Endodermal cell (in vitro differentiated cells): ENCODE results near the gene BHLHE23. TPM values are rescaled to one million over a fixed set of nuclear protein-coding genes. Genes with fewer than 3 reads are reported as not detected.

ENCODE experiments used
- DNase-seq: peaks from one replicate; pipeline ENCODE4 v3.0.0-alpha.2; 2017
- H3K27ac ChIP-seq: 2 replicates; pipeline ENCODE4 v1.5.1; 2013; ENCODE audit warnings: mild to moderate bottlenecking, low read depth, low read length, moderate library complexity
- H3K27me3 ChIP-seq: 2 replicates; pipeline ENCODE4 v1.6.1; 2013; ENCODE audit warnings: mild to moderate bottlenecking, low read length, moderate library complexity; ENCODE audit not compliant: insufficient read depth, control insufficient read depth, poor library complexity, severe bottlenecking
- H3K36me3 ChIP-seq: 2 replicates; pipeline ENCODE4 v1.7.0; 2013; ENCODE audit warnings: mild to moderate bottlenecking, low read length, moderate library complexity; ENCODE audit not compliant: control insufficient read depth, insufficient read depth
- H3K4me1 ChIP-seq: one replicate; pipeline ENCODE4 v1.7.0; 2013; ENCODE audit warnings: low read length; ENCODE audit not compliant: control insufficient read depth, insufficient read depth
- H3K4me3 ChIP-seq: 2 replicates; pipeline ENCODE4 v1.5.1; 2013; ENCODE audit warnings: mild to moderate bottlenecking, low read length, moderate library complexity
- H3K9ac ChIP-seq: 2 replicates; pipeline ENCODE4 v1.6.1; 2013; ENCODE audit warnings: mild to moderate bottlenecking, low read length, moderate library complexity; ENCODE audit not compliant: poor library complexity, severe bottlenecking; ENCODE audit errors: extremely low read depth
- H3K9me3 ChIP-seq: 2 replicates; pipeline ENCODE4 v1.6.1; 2013; ENCODE audit warnings: mild to moderate bottlenecking, low read length, moderate library complexity; ENCODE audit not compliant: control insufficient read depth
- H3K27ac Mint-ChIP-seq: 2 replicates; pipeline ENCODE4 v1.8.0; 2020; ENCODE audit warnings: mixed read lengths
- H3K27me3 Mint-ChIP-seq: 2 replicates; pipeline ENCODE4 v1.8.0; 2021; ENCODE audit warnings: mild to moderate bottlenecking, mixed read lengths; ENCODE audit not compliant: insufficient read depth
- H3K36me3 Mint-ChIP-seq: 2 replicates; pipeline ENCODE4 v1.8.0; 2020; ENCODE audit warnings: low read depth, mixed read lengths
- H3K4me1 Mint-ChIP-seq: 2 replicates; pipeline ENCODE4 v1.8.0; 2020; ENCODE audit warnings: mixed read lengths
- H3K4me3 Mint-ChIP-seq: 2 replicates; pipeline ENCODE4 v1.8.0; 2020; ENCODE audit warnings: mild to moderate bottlenecking, moderate library complexity, mixed read lengths
- H3K9me3 Mint-ChIP-seq: 2 replicates; pipeline ENCODE4 v1.8.0; 2020; ENCODE audit warnings: mild to moderate bottlenecking, mixed read lengths
- WGBS, 2 experiments: methylation state at CpG; one replicate each; pipeline versions ENCODE4 v1.1.5 to v1.1.7; 2013; ENCODE audit warnings: missing lambda C conversion rate in 2 of 2, mixed read lengths in 1 of 2; ENCODE audit not compliant: insufficient coverage in 1 of 2, insufficient read length in 1 of 2; 5-methylcytosine and 5-hydroxymethylcytosine counted together
- total RNA-seq, 2 donors: library from RNA; stranded (reverse); fragmentation: NEBNext Ultra II Directional in 1 of 2; extraction: Animal tissue kit (Norgen Biotek cat#: 25700) in 1 of 2; gene quantifications; 2 replicates in 1 of 2; 3 replicates in 1 of 2; pipeline ENCODE4 v1.2.1, GENCODE V29; 2021
- TF ChIP-seq, protein P1 (sequence below): fragments of 200-600 bp; sonication (generic); conservative IDR thresholded peaks from 2 replicates; pipeline ENCODE4 v1.5.0; 2021; ENCODE audit warnings: antibody characterized with exemption, mild to moderate bottlenecking

BHLHE23 gene
- total RNA-seq, 2 donors from 2014 or later = not detected

DNA sequence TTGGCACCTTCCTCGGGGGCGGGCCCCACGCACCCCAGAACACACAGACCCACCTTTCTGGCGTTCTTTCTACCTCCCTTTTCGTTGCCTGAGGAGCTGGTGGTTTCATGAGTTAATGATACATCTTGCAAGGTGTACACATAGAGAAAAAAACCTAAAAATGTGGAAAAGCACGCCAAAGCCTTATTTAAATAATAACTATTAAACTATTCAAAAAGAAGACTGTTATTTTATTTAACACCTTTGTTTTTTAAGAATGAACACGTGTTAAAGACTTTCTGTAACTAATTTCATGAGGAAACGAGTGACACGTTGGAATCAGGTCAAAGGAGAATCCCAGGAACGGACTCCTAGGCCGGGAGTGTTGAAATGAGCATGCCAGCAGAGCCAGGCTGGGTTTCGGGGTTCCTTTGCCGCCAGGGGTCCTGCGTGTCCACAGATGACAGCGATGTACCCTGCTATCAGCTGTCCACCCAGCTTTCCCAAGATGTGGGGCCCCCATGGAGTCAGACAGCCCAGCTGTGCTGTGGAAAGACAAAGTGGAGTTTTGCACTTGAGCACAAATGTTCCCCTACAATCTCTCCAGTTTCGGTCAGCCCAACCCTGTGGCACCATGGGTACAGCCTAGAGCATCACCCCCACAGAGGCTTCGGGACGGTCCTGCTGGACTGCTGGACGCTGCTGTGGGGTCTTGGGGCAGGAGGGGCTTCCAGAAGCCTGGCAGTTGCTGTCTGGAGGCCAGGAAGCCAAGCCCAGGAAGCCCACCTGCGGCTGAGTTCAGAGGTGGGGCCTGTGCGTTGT lies 38.2 kb downstream of the BHLHE23 start:
- DNase-seq = no peak
- no peaks in the 10 kb centered on the region for H3K9me3 Mint-ChIP-seq
- H3K4me1 ChIP-seq = no peaks in the 10 kb centered on the region
- 85 to 92% methylated on average over 10 to 21 of the region's 21 CpGs for WGBS, 2 experiments
- H3K27me3 Mint-ChIP-seq = peaks cover 19% of the 10 kb centered on the region
- H3K4me1 Mint-ChIP-seq = no peaks in the 10 kb centered on the region
- H3K27ac Mint-ChIP-seq = no peak overlapping the region
- no peak overlapping the region for H3K27ac ChIP-seq
- TF ChIP-seq, protein P1, sequence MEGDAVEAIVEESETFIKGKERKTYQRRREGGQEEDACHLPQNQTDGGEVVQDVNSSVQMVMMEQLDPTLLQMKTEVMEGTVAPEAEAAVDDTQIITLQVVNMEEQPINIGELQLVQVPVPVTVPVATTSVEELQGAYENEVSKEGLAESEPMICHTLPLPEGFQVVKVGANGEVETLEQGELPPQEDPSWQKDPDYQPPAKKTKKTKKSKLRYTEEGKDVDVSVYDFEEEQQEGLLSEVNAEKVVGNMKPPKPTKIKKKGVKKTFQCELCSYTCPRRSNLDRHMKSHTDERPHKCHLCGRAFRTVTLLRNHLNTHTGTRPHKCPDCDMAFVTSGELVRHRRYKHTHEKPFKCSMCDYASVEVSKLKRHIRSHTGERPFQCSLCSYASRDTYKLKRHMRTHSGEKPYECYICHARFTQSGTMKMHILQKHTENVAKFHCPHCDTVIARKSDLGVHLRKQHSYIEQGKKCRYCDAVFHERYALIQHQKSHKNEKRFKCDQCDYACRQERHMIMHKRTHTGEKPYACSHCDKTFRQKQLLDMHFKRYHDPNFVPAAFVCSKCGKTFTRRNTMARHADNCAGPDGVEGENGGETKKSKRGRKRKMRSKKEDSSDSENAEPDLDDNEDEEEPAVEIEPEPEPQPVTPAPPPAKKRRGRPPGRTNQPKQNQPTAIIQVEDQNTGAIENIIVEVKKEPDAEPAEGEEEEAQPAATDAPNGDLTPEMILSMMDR = no peak
- peaks cover 24% of the 10 kb centered on the region for H3K27me3 ChIP-seq
- H3K9me3 ChIP-seq = no peaks in the 10 kb centered on the region
- no peak overlapping the region for H3K9ac ChIP-seq
- no peaks in the 10 kb centered on the region for H3K36me3 ChIP-seq
- H3K36me3 Mint-ChIP-seq = no peaks in the 10 kb centered on the region
- no peak overlapping the region for H3K4me3 ChIP-seq
- no peak overlapping the region for H3K4me3 Mint-ChIP-seq

DNA sequence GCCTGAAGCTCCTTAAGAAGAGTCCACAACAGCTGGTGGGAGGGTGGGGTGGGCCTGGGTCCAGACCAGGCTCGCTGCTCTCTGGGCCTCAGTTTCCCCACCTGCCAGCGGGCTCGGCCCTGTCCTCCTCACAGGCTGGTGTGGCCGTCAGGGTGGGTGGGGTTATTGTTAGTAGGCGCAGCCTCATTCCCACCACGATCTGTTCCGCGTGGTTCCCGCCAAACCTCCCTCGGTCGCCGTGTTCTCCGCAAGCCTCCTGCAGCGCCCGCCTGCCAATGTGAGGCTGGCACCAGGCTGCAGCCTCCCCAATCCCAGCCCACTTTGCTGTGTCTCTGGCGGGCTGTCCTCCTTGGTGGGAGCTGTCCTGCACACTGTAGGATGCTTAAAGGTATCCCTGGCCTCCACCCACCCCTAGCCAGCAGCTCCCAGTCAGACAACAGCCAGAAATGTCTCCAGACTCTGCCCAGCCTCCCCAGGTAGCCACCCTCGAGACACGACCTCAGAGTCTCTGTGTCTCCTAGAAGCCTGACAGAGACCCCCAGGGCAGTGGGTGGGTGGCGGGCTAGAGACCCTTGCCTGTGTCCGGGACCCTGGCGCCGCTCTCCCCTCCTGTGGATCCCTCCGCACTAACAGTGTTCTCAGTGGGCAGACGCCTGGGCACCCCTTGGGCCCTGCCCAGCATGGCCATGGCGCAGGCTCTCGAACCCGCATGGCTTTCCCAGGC lies 39.0 kb downstream of the BHLHE23 start:
- Mint-ChIP-seq H3K27me3 (peaks cover 11% of the 10 kb centered on the region), H3K4me3 (no peak overlapping the region), H3K9me3 (no peaks in the 10 kb centered on the region), H3K27ac (no peak overlapping the region), H3K36me3 (no peaks in the 10 kb centered on the region), H3K4me1 (no peaks in the 10 kb centered on the region)
- peaks cover 16% of the 10 kb centered on the region for H3K27me3 ChIP-seq
- WGBS, 2 experiments = 90 to 93% methylated on average over 15 to 27 of the region's 27 CpGs
- H3K4me1 ChIP-seq = no peaks in the 10 kb centered on the region
- H3K4me3 ChIP-seq = no peak overlapping the region
- H3K27ac ChIP-seq = no peak overlapping the region
- TF ChIP-seq, protein P1 = no peak
- no peak overlapping the region for H3K9ac ChIP-seq
- no peak for DNase-seq
- no peaks in the 10 kb centered on the region for H3K9me3 ChIP-seq
- H3K36me3 ChIP-seq = no peaks in the 10 kb centered on the region

DNA sequence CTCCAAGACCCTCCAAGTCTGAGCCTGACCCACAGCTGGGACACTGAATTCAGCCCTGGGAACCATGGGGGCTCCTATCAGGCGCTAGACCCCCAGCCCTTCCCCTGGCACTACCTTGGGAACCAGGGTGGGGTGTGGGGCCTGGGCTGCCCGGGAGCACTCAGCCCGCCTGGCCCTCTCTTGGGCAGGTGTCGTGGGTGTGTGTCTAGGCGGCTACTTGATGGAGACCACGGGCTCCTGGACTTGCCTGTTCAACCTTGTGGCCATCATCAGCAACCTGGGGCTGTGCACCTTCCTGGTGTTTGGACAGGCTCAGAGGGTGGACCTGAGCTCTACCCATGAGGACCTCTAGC lies 39.6 kb downstream of the BHLHE23 start:
- Histone ChIP-seq H3K4me1 (no peaks in the 10 kb centered on the region), H3K4me3 (no peak overlapping the region), H3K9ac (no peak overlapping the region), H3K36me3 (no peaks in the 10 kb centered on the region), H3K27me3 (peaks cover 10% of the 10 kb centered on the region), H3K9me3 (no peaks in the 10 kb centered on the region), H3K27ac (no peak overlapping the region)
- 88% methylated on average over 6 of the region's 6 CpGs; no CpG with 5 or more reads in 1 of the 2 experiments for WGBS, 2 experiments
- no peaks in the 10 kb centered on the region for H3K36me3 Mint-ChIP-seq
- no peaks in the 10 kb centered on the region for H3K9me3 Mint-ChIP-seq
- DNase-seq = no peak
- H3K27ac Mint-ChIP-seq = no peak overlapping the region
- TF ChIP-seq, protein P1 = no peak
- H3K27me3 Mint-ChIP-seq = peaks cover 5% of the 10 kb centered on the region
- H3K4me3 Mint-ChIP-seq = no peak overlapping the region
- H3K4me1 Mint-ChIP-seq = no peaks in the 10 kb centered on the region
